ENCODE results near the gene NAPA.

Gene NAPA

DNA sequence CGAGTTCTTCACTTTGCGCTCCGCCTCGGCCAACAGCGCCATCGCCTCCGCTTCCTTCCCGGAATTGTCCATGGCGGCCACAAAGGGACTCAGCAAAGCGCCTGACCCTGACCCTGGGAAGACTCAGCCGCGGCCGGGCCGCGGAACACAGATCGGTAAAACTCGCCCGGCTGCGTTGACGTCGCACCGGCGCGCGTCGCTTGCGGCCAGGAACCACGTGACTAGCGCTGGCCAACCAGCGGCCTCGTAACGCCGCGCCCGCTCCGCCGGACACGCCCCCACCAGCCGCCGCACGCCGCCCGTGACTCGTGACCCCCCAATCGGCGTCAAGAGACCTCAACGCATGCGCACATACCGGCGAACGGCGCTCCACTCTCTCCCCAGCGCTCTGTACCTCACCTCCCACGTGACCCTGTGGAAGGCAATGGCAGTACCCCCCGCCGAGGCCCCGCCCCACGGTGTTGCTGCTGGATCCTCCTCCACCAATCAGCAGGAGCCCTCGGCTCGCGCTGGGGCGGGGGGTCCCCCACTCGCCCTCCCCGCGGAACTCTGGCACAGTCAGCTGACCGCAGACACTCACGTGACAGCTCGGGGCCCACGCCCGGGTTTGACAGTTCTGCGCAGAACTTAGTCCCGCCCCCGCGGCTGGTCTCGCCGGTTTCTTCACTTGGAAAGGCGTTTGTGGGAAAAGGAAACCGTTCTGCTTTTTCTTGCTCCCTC is at the start of gene NAPA:
NAPA (minus strand) TSS at position 195 of the 720 bp plus-strand sequence; CDS start at position 72, 123 bp downstream.
- DNase-seq, result peak; percentile 100

DNA sequence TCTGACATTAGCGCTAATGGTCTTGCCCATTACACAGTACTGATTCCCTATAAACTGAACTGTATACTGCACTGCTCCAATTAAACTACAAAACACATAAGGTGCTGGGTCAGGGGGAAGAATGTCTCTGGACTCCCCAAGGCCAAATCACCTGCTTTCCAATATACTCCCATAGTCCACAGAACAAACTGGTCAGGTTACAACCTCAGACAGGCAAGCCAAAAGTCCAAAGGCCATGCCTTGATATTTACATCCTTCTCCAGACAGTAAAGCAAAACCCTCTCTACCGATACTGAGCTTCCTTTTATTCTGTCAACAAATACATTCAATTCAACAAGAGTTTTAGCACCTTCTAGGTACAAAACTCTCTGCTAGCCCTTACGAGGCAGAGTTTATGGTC is 49.2 kb upstream of the NAPA start:
- DNase-seq, result no peak

DNA sequence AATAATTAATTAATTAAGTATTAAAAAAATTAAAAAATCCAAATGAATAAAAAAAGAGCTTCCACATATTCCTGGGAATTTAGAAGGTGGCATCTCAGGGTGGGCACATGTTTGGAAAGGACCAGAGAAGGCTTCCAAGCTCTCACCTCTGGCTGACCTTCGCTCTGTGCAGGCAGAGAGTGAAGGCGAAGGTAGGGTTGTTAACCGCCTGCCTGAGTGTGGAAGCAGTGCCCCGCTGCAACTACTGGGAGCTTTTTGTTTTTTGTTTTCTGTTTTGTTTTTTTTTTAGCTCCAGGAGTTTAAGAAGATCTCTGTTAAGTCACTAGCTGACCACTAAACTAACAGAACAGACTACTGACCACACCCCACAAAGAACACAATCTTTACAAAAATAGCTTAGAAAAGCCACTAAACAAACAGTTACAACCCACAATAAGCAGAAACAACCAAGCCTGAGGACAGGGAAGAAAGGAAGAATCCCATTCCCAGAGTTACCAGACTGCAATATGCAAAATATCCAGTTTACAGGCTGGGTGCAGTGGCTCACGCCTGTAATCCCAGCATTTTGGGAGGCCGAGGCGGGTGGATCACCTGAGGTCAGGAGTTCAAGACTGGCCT is 46.7 kb upstream of the NAPA start:
- DNase-seq, result no peak

DNA sequence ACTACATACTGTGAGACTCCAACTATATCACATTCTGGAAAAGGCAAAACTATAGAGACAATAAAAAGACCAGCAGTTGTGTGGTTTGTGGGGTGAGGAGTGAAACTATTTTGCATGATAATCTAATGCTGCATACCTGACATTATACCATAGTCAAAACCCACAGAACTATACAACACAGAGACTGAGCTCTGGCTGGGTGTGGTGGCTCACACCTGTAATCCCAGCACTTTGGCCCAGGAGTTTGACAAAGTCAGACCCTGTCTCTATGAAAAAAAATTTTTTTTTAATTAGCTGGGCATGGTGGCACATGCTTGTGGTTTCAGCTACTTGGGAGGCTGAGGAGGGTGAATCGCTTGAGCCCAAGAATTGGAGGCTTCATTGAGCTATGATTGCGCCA is 46.1 kb upstream of the NAPA start:
- no peak for DNase-seq

DNA sequence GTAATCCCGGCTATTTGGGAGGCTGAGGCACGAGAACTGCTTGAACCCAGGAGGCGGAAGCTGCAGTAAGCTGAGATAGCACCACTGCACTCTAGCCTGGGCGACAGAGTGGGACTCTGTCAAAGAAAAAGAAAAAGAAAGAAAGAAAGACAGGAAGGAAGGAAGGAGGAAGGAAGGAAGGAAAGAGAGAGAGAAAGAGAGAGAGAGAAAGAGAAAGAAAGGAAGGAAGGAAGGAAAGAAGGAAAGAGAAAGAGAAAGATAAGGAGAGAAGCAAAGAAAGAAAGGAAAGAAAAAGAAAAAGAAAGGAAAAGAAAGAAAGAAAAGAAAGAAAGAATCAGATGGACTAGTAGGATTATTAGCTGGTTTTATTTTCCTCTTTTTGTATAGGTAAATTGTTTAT is 35.3 kb upstream of the NAPA start:
- no peak for DNase-seq

DNA sequence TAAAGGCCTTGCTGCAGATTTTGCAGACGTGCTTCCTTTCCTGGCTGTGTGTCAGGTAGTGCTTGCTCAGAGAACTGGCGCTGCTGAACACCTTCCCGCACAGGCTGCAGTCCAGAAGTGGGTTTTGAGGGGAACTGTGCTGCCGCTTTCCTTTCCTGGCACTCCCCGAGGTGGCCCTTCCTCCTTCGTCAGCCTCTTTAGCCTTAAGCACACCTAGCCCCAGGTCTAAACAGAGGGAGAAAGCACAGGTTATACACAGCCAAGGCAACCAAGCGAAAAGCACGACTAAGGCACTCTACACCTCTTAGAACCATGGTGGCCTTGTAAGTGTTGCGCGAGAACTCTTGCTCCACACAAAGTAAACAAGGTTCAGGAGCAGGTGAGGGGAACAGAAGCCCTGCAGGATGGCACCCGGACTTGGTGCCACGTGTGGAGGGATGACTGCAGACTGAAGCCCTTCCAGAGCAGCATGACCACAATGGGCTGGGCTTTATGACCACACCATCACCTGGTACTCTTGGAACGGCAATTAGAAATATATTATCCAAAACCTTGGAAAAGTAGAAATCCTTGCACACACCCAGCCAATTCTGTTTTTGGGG is 34.5 kb upstream of the NAPA start:
- no peak for DNase-seq

DNA sequence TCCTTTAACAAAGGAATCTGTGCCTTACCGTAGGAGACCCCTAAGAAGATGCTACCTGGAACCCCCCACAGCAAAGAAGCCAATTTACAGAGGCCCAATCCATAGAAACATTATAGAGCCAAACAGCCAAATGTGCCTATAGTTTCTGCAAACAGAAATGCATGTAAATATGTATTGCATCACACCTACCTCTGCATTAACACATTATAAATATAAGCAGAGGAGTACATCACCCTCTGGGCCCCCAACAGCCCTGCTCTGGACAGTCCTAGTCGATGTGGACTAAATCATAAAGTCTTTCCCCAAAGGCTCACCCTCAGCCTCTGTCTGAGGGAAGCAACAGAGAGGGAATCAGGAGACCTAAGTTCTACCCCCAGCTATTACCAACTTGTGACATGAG is 32.3 kb upstream of the NAPA start:
- DNase-seq, result no peak

DNA sequence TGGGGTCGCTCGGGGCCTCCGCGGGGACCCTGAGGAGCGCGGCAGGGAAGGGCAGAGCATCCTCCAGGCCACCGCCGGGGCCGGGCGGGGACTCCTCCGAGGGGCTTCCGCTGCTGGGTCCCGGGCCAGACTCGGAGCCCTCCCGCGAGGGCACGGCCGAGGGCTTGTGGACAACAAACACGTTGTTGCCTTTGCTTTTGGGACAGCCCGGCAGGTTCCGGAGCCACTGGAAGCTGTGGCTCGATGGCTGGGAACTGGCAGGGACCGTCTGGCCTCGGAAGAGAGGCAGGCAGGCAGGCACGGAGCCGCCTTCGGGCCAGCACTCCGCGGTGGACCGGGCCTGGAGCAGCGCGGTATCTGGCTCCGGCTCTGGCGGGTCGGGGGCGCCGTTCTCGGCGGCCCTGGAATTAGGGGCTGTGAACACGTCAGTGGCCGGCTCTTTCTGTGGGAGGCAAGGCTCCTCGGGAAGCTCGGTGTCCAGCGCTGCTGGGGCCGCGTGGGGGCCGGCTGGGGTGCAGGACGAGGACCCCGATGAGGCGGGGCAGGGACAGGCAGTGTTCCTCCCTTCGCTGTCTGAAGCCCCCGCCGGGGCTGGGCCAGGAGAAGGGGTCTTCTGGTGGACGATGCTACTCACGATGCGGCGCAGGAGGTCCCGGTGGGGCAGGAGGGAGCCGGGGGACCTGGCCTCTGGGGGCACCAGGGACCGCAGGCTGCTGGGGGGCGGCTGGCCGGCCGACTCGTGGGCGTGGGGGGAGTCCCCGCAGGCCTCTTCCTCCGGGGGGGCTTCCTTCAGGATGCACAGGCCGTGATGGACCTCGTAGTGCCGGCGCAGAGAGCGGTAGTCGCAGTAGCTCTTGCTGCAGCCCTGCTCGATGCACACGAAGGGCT is 30.4 kb upstream of the NAPA start:
- no peak for DNase-seq

DNA sequence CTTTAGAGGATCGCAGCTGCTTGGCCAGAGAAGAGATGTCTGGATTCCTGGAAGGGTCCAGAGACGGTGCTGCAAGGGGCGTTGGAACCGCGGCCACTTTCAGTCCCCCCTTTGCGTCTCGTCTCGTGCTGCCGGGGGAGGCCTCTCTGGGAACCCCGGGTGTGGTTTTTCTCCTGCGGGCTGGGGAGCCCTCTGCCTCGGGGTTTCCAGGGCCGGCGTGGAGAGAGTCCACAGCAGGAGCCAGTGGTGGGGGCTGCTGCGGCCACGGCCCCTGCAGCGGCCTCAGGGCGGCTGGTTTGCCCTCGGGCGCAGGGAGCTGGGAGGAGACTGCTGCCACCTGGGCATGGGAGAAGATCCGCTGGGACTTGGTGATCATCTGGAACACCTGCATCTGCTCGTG is 29.6 kb upstream of the NAPA start:
- DNase-seq, result no peak

- no peak for DNase-seq
Measured at GRCh38 chr19:47544075-47544474, 29.2 kb upstream of the NAPA start.

DNA sequence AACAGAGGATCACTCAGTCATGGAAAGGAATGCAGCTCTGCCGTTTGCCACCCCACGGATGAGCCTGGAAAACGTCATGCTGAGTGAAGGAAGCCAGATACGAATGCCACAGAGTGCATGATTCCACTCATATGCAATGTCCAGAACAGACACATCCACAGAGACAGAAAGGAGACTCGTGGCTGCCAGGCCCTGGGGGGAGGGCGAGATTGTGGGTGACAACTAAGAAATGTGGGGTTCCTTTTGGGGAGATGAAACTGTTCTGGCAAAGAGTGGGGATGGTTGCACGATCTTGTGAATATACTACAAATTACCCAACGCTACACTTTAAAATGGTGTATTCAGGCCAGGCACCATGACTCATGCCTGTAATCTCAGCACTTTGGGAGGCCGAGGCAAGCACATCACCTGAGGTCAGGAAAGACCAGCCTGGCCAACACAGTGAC is 27.2 kb upstream of the NAPA start:
- DNase-seq, result no peak

DNA sequence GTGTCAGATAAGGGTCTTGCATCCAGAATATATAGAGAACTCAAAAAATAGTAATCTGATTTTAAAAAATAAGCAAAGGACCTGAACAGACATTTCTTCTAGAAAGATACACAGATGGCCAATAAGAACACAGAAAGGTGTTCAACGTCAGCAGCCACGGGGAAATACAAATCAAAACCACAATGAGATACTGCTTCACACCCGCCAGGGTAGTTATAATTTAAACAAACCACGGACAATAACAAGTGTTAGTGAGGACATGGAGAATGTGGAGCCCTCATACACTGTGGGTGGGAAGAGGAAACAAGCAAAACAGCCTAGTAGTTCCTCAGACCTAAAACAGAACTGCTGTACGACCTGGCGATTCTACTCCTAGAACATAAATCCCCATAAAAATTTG is 26.7 kb upstream of the NAPA start:
- peak; percentile 3 for DNase-seq

GRCh38 chr19:47540748-47541147 is 25.9 kb upstream of the NAPA start:
- DNase-seq, result no peak

DNA sequence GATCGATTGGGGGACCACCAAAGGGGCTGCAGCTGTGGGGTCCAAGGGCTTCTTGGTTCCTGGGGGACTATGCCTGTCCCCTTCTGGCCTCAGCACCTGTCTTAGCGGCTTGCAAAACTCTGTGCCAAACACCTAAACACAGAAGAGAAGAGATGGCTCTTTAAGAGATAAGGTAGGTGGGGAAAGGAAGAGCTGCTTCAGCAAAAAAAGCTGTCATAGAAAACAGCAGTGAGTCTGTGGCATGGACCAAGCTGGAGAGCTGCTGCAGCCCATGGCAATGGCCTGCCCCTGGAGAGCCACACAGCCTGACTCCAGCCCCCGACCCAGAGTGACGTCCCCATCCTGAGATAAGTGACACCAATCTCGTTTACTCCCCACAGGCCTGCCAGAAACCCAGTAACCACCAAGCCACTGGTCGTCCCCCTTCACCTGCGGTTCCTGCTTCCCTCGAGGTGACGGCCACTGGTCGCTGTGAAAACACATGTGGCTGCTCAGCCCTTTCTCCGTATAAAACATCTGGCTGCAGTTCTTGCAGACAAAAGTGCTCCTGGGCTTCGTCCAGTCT is 25.0 kb upstream of the NAPA start:
- DNase-seq, result no peak

DNA sequence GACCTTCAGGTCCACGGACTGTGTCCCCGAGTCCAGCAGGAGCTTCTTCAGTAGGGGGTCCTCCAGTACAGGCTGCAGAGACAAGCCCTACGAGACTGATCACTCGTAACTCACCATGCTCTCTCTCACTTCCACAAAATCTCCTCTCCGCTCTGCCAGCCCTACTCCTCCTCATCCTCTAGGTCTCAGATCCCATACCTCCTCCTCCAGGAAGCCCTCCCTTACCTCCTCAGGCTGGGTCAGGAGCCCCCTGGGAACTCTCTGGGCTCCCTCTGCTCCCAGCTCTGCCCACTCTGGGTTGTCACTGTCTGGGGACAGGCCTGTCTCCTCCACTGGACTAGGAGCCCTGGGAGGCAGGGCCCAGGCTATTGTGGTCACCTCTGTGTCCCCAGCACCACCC is 23.9 kb upstream of the NAPA start:
- DNase-seq, result no peak

DNA sequence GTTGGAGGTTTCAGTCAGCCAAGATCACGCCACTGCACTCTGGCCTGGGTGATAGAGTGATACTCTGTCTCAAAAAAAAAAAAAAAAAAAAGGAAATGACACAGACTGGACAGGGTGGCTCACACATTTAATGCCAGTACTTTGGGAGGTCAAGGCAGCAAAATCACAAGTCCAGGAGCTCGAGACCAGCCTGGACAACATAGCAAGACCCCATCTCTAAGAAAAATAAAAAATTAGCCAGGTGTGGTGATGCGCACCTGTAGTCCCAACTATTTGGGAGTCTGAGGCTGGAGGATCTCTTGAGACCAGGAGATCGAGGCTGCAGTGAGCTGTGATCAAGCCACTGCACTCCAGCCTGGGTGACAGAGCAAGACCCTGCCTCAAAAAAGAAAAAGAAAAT is 22.6 kb upstream of the NAPA start:
- no peak for DNase-seq

GRCh38 chr19:47534628-47535027 is 19.8 kb upstream of the NAPA start:
- DNase-seq, result no peak

GRCh38 chr19:47531640-47532387 is 17.0 kb upstream of the NAPA start:
- no peak for DNase-seq

DNA sequence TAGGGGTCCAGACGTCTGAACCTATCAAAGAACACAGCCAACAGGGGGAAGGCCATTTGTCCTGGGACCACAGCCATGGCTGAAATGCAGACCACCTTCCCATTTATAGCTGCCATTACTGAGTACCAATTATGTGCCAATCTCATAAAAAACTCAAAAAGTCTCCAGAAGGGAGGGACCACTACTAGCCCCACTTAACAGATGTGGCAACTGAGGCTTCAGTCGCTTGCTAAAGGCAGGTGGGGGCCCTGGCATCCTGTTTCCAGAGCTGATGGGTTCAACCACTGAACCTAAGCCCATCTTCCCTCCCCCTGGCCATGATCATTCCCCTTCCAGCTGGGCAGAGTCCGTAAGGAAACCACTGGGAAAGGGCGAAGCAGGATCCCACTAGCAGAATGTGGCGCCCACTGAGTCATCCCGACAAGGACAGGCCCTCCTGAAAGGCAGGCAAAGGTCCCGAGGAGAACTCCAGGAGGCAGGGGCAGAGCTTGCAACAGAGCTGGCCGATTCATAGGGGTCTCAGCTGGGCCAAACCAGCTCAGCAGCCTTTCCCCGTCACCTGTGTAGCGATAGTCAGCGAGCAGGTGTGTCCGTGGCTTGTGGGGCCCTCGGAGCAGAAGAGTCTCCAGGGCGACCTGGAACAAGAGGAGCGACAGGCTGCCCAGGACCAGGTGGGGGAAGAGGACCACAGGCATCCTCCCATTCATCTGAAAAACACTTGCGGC is 14.3 kb upstream of the NAPA start:
- no peak for DNase-seq

- DNase-seq, result no peak
Measured at GRCh38 chr19:47526798-47527197, 11.9 kb upstream of the NAPA start.

- no peak for DNase-seq
Measured at GRCh38 chr19:47523473-47523872, 8.6 kb upstream of the NAPA start.
